MV-4-11 (cell line): ENCODE data around the gene AP2A2.

ENCODE experiments used
- DNase-seq: peaks from one replicate; lab custom pipeline; 2025; lab: John Stamatoyannopoulos, UW

AP2A2 gene

GRCh38 chr11:1029654-1030053 lies 104.0 kb downstream of the AP2A2 start:
- DNase-seq: no peak

DNA sequence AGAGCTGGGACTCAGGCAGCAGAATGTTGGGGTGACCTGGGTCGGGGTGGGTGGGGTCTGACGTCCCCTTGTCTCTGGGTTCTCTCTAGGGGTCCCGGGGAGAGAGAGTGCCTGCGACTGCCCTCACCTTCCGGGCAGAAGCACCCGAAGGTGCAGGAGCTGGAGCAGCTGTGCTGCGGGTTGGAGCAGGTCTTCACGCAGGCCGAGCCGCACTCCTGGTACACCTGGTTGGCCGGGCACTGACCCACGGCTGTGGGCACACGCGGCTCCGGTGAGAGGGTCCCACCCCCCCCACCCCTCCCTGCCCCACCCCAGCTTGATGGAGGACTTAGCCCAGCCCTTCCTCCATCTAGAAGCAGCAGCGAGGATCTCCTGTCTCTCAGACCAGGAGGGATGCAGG lies 104.4 kb downstream of the AP2A2 start:
- DNase-seq: no peak

DNA sequence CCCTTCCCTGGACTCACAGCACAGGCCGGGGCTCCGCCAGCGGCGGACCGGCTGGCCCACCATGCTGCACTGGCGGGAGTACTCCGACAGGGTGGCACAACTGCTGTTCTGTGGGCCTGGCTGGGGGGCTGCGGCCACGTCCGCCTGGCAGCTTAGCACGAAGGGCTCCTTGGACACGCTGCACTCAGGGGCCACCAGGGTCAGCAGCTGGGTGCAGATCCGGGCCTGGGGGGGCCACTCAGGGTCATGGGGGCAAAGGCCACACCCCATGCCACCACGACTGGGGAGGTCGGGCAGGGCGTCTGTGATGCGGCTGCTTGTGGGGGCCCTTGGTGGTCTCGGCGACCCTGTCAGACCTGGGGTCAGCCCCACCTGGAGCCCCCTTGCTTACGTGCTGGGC lies 104.9 kb downstream of the AP2A2 start:
- no peak for DNase-seq

DNA sequence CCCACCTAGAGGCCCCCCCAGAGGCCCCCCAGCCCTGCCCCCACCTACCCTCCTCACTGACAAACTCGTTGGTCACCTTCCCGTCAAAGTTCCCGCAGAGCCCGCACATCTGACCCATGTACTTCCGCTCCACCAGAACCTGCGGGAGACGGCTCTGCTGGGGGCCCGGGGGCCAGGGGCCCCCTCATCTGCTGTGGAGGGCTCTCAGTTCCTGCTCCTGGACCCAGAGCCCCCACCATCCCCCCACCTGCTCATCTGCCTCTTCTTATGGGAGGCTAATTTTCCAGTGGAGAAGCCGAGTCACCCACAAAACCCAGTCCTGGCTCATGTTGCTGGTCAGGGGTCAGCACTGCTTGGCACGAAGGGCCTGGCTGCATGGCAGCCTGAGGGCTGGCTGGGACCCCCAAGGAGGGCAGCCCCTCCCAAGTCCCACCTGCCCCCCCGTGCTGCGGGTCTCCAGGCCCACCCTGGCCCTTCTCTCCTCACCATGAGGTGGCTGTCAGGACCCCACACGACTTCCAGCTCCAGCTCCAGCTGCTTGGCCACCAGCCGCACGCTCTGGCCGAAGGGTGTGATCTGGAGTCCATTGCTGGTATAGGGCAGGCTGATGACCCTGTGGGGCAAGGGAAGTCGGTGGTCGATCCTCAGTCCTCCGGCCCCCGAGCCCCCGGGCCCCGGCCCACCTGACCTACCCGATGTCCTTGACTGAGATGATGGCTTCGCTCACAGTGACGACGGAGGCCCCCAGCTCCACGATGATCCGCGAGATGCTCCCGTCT lies 105.6 kb downstream of the AP2A2 start:
- DNase-seq: no peak

GRCh38 chr11:1032310-1032891 lies 106.7 kb downstream of the AP2A2 start:
- DNase-seq: no peak

- no peak for DNase-seq
Observed at GRCh38 chr11:1033016-1033798, 107.5 kb downstream of the AP2A2 start.

GRCh38 chr11:1034001-1034400 lies 108.3 kb downstream of the AP2A2 start:
- no peak for DNase-seq

DNA sequence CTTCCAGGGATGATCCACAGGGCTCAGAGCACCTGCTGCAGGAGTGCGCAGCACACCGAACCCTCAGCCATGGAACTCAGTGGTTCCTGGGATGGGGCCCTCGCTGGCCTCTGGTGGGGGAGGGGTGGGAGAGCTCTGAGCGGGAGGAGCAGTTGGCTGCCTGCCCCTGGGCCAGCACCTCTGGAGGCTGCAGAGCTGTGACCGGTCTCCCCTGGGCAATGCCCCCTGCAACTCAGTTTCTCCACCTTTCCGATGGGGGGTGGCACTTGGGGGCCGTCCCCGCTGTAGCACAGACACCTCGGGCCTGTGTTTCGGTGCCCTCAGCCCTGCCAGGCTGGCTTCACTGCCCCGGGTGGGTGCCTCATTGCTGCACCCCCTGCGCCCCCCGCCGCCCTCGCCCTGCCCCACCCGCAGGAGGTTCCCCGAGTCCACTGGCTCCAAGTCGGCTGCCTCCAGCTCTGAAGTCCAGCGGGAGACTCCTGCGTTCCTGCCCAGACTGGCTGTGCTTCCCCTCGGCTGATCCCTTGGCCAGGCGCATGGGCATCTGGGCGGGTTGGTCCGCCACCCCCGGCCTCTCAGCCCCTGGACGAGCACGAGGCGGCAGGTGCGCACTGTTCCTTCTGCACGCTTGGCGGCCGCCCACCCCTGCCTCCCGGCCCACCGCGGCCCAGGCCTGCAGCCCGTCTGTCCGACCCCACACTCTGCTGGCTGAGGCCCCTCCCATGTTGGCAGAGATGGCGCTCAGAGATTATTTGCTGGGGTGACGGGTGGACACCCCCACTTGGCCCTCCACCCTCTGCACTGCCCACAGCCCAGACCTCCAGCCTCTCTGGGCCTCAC lies 109.0 kb downstream of the AP2A2 start:
- no peak for DNase-seq

- DNase-seq: no peak
Observed at GRCh38 chr11:1035577-1036283, 110.1 kb downstream of the AP2A2 start.

- no peak for DNase-seq
Observed at GRCh38 chr11:1036303-1036923, 110.7 kb downstream of the AP2A2 start, which contains the start of gene MUC6. Gene MUC6 (minus strand): TSS chr11:1036718. CDS start chr11:1036655, 63 bp downstream.

GRCh38 chr11:1036931-1037330 lies 111.3 kb downstream of the AP2A2 start:
- no peak for DNase-seq

GRCh38 chr11:1037506-1038055 lies 111.9 kb downstream of the AP2A2 start:
- DNase-seq: no peak

DNA sequence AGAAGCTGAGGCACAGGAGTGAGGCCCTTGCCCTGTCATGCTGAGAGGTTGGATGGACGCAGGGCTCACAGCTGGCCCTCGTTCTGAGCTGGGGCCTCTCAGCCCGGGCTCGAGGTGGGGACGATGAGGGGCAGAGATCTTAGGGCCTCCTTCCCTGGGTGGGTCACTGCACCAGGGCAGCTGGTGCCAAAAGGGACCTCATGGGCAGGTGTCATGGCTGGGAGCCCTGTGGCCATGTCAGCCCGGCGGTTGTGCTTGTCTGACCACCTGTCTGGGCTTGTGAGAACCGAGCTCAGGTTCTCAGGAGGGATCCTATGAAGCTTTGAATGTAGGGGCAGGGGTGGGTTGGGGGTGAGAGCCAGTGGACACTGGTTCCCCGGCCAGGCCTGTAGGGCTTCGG lies 112.7 kb downstream of the AP2A2 start:
- DNase-seq: no peak

DNA sequence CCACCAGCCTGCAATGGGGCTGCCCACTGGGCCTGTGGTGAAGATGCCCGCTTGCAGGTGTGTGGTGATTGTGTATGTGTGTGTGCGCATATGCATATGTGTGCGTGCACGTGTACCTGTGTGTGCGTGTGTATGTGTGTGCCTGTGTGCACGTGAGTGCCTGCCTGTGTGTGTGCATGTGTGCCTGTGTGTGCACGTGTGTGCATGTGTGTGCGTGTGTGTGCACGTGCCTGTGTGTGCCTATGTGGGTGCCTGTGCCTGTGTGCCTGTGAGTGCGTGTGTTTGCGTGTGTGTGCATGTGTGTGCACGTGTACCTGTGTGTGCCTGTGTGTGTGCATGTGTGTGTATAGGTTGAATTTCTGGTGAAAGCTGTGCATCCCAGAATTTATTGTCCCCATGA lies 113.3 kb downstream of the AP2A2 start:
- no peak for DNase-seq

DNA sequence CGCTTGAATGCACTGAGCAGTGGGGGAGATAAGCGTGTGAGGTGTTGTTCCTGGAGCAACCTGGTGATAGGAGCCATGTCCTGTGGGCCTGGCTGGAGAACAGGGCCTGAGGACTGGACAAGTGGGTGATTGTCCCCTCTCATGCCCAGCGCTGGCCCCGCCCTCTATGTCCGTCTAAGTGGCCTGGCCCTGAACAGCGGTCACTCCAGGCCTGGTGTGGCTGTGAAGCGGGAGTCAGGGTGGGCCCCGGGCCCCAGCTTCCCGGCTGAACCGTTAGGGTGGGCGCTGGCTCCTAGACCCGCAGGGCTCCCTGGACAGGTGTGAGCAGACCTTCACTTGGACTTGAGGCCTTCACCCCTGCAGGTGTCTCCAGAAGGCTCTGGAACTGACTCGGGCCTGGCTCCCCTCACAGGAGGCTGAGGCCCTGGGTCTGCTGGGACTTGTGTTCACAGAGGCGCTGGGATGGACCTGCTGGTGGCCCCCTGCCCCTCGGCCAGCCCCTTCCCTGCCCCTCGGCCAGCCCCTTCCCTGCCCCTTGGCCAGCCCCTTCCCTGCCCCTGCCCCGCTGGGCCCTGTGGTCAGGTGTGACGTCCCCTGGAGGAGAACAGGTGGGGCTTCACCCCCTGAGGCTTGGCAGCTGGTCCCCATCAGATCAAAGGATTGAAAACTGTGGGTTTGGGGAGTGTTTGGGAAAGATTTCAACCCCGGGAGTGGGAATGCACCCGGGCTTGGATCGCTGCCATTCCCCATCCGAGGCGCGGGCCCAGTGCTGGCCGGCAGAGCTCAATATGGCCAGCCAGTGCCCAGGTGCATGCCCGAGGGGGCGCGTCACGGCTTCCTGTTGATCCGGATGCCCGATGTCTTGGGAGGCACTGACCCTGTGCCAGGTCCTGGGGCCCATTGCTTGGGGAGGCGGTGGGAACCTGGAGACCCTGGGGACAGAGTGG lies 114.1 kb downstream of the AP2A2 start:
- DNase-seq: no peak

DNA sequence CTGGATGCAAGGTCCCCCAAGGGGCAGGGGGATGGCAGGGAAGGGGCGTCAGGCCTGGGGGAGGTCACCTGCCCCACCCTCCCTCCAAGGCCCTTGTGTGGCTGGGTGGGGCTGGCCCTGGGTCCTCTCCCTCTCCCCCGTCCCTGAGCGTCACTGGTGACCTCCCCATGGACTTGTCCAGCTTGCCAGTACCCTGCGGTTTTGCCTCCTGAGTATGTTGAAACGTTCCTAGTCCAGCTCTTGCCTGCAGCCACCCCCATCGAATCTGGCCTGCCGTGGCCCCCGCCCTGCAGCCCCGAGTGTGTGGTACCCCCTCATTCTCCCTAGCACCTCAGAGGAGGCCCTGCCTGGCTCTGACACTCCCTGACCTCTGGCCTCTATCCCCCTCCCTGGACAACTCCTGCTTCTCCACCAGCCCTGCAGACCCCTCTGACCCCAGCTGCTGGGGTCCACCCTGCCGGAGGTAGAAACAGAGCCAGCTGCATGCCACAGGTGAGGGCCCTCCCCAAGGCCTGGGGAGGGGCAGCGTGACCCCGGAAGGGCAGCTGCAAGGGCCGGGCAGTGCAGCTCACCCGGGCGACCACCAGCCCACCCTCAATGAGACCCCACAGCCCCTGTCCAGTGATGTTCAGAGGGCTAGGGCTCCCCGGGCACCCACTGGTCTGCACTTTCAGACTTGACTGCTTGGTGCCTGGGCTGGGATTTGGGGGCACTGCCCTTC lies 114.9 kb downstream of the AP2A2 start:
- no peak for DNase-seq

GRCh38 chr11:1041149-1041467 lies 115.4 kb downstream of the AP2A2 start:
- DNase-seq: no peak

- DNase-seq: no peak
Observed at GRCh38 chr11:1041471-1041870, 115.8 kb downstream of the AP2A2 start.
